Endothelial cell of umbilical vein (primary cell): ENCODE data around the gene WNT9B. TPM values are rescaled to one million over a fixed set of nuclear protein-coding genes. Genes with fewer than 3 reads are reported as not detected.

Experiments
- BruUV-seq: library from RNA; stranded (reverse); fragments of 400-500 nt; replicated peaks from 2 replicates; lab custom pipeline; 2021; lab: Mats Ljungman, UMichigan
- CTCF ChIA-PET: fragments of 300-600, 350-600 bp; sonication (Branson Sonifier 250); formaldehyde crosslinking; loops from one replicate; lab custom pipeline; 2021; ENCODE audit warnings: antibody characterized with exemption, inconsistent platforms; lab: Charles Lee
- POLR2A ChIA-PET: fragments of 300-600, 350-600 bp; sonication (Branson Sonifier 250); formaldehyde crosslinking; loops from one replicate; lab custom pipeline; 2021; ENCODE audit warnings: antibody characterized with exemption, inconsistent platforms; lab: Charles Lee
- DNase-seq: peaks from one replicate; pipeline ENCODE4 v3.0.0-alpha.2; 2011; ENCODE audit warnings: low read depth, low spot score
- FAIRE-seq: peaks from 2 replicates; lab custom pipeline; 2011; peaks lifted over from hg19 to GRCh38; lab: Jason Lieb, UNC
- H2AFZ ChIP-seq: 2 replicates; pipeline ENCODE4 v1.6.0; 2012; ENCODE audit warnings: low read depth, low read length, control low read depth, inconsistent platforms
- H3K27ac ChIP-seq: 2 replicates; pipeline ENCODE4 v1.5.1; 2011; ENCODE audit warnings: low read depth, mild to moderate bottlenecking, control low read depth, low read length, moderate library complexity; ENCODE audit not compliant: insufficient read depth
- H3K27me3 ChIP-seq, 2 experiments: 2 replicates each; pipeline versions ENCODE4 v1.6.0 to v1.6.1; 2011; ENCODE audit warnings: low read length in 2 of 2, mixed read lengths in 1 of 2; ENCODE audit not compliant: control insufficient read depth in 2 of 2, insufficient read depth in 2 of 2
- H3K36me3 ChIP-seq, 2 experiments: 2 replicates in 1 of 2; 3 replicates in 1 of 2; pipeline ENCODE4 v1.5.1; 2011; ENCODE audit warnings: low read length in 2 of 2, mild to moderate bottlenecking in 1 of 2, moderate library complexity in 1 of 2; ENCODE audit not compliant: control insufficient read depth in 2 of 2, insufficient read depth in 2 of 2; ENCODE audit errors: extremely low read depth in 1 of 2
- H3K4me1 ChIP-seq: 3 replicates; pipeline ENCODE4 v1.5.1; 2011; ENCODE audit warnings: mild to moderate bottlenecking, low read length; ENCODE audit not compliant: control insufficient read depth, insufficient read depth; ENCODE audit errors: extremely low read depth
- H3K4me2 ChIP-seq: 2 replicates; pipeline ENCODE4 v1.6.1; 2011; ENCODE audit warnings: low read length, control low read depth, mixed read lengths; ENCODE audit not compliant: insufficient read depth
- H3K4me3 ChIP-seq, 3 experiments: fragments of 200-600 bp in 1 of 3; sonication (generic), shearing (Covaris generic) in 1 of 3; replicated peaks in 1 of 3; 2 replicates each; pipeline ENCODE4 v1.5.1; 2011 to 2016; ENCODE audit warnings: control low read depth in 3 of 3, low read length in 3 of 3, mild to moderate bottlenecking in 2 of 3, inconsistent platforms in 1 of 3, low read depth in 1 of 3, moderate library complexity in 1 of 3; ENCODE audit not compliant: insufficient read depth in 1 of 3
- H3K79me2 ChIP-seq: 2 replicates; pipeline ENCODE4 v1.6.0; 2012; ENCODE audit warnings: low read length, inconsistent platforms; ENCODE audit not compliant: control insufficient read depth, insufficient read depth
- H3K9ac ChIP-seq: replicated peaks from 2 replicates; pipeline ENCODE3; 2011; ENCODE audit warnings: low read length, control low read depth; ENCODE audit not compliant: insufficient read depth; ENCODE audit errors: extremely low read depth
- H3K9me1 ChIP-seq: replicated peaks from 3 replicates; pipeline ENCODE4 v1.6.0; 2011; ENCODE audit warnings: mild to moderate bottlenecking, low read length; ENCODE audit not compliant: control insufficient read depth, insufficient read depth; ENCODE audit errors: extremely low read depth
- H3K9me3 ChIP-seq: replicated peaks from 2 replicates; pipeline ENCODE4 v1.5.1; 2012; ENCODE audit warnings: low read length, inconsistent platforms; ENCODE audit not compliant: control insufficient read depth, insufficient read depth
- H4K20me1 ChIP-seq: replicated peaks from 2 replicates; pipeline ENCODE3; 2011; ENCODE audit warnings: mild to moderate bottlenecking, low read length; ENCODE audit not compliant: control insufficient read depth, insufficient read depth; ENCODE audit errors: extremely low read depth
- CTCF ChIP-seq, 2 donors: IDR thresholded peaks; 1 replicate in 1 of 2; 2 replicates in 1 of 2; pipeline ENCODE4 v1.5.1; 2011; ENCODE audit warnings: low read length in 2 of 2, mild to moderate bottlenecking in 2 of 2, moderate library complexity in 2 of 2, control low read depth in 1 of 2, inconsistent platforms in 1 of 2, low read depth in 1 of 2; ENCODE audit not compliant: insufficient read depth in 1 of 2; ENCODE audit errors: extremely low read depth in 1 of 2
- EZH2 ChIP-seq: IDR thresholded peaks from 2 replicates; pipeline ENCODE4 v1.6.1; 2012; ENCODE audit warnings: borderline replicate concordance, low read depth, mild to moderate bottlenecking, moderate library complexity, low read length, inconsistent platforms; ENCODE audit not compliant: severe bottlenecking
- FOS ChIP-seq: IDR thresholded peaks from 2 replicates; pipeline ENCODE4 v1.6.1; 2011; ENCODE audit warnings: mild to moderate bottlenecking, low read length, moderate library complexity, borderline replicate concordance; ENCODE audit not compliant: insufficient read depth
- GATA2 ChIP-seq: IDR thresholded peaks from 2 replicates; pipeline ENCODE4 v1.7.0; 2011; ENCODE audit warnings: low read depth, mild to moderate bottlenecking, moderate library complexity, mixed read lengths, low read length; ENCODE audit not compliant: insufficient read length, insufficient read depth
- JUN ChIP-seq: IDR thresholded peaks from 2 replicates; pipeline ENCODE4 v1.6.1; 2011; ENCODE audit warnings: borderline replicate concordance, low read depth; ENCODE audit not compliant: insufficient read length, insufficient read depth
- MYC ChIP-seq: IDR thresholded peaks from one replicate; pipeline ENCODE4 v1.6.1; 2011; ENCODE audit warnings: mild to moderate bottlenecking, low read depth, low read length
- POLR2A ChIP-seq: IDR thresholded peaks from 2 replicates; pipeline ENCODE4 v1.6.1; 2012; ENCODE audit warnings: low read depth, mild to moderate bottlenecking, control low read depth, low read length
- POLR2AphosphoS5 ChIP-seq: IDR thresholded peaks from 2 replicates; pipeline ENCODE4 v1.6.1; 2012; ENCODE audit warnings: low read depth, mild to moderate bottlenecking, control low read depth, low read length, moderate library complexity; ENCODE audit not compliant: insufficient read depth
- dilution Hi-C: fragments of 300-500 bp; cut with MboI; formaldehyde crosslinking; loops from one replicate; pipeline ENCODE4 v1.15.0; 2019; ENCODE audit warnings: low sequenced_read_pairs; ENCODE audit not compliant: extremely low pct_ligation_motif_present
- intact Hi-C: fragments of 100-400 bp; cut with micrococcal nuclease; formaldehyde crosslinking; loops from one replicate; pipeline ENCODE4 v1.10.0; 2022
- polyA plus RNA-seq, 4 experiments: library from polyadenylated mRNA; depleted of rRNA in 3 of 4; stranded (reverse) in 3 of 4; unstranded in 1 of 4; fragments of >200 nt; gene quantifications; 2 replicates each; pipeline versions ENCODE4 v1.2.1 to v1.2.3, GENCODE V29; 2011 to 2012; ENCODE audit warnings: missing spikeins in 1 of 4
- total RNA-seq: library from RNA; stranded (reverse); gene quantifications from 2 replicates; pipeline ENCODE4 v1.2.3, GENCODE V29; 2021

The WNT9B gene
- total and polyA plus RNA-seq, 2 donors (not counting 3 experiments of a cell fraction or from before 2014, with no cell fraction given), result not detected

GRCh38 chr17:46817901-46818209, 33.5 kb upstream of the WNT9B start:
- ChIA-PET CTCF (no interaction called here), POLR2A (no interaction called here)
- Histone ChIP-seq H2AFZ (no peak overlapping the region), H3K36me3 (no peaks in the 10 kb centered on the region), H3K27me3 (peaks cover 66 to 72% of the 10 kb centered on the region in 2 experiments), H3K27ac (no peak overlapping the region), H3K4me3 (no peak overlapping the region), H4K20me1 (no peaks in the 10 kb centered on the region), H3K9me1 (no peaks in the 10 kb centered on the region), H3K79me2 (no peaks in the 10 kb centered on the region), H3K4me2 (no peak overlapping the region), H3K4me1 (no peaks in the 10 kb centered on the region), H3K9ac (no peak overlapping the region), H3K9me3 (no peaks in the 10 kb centered on the region)
- no TSS peak for BruUV-seq
- DNase-seq, result no peak
- dilution Hi-C loops, result no loop called here
- intact Hi-C loops, result no loop called here
- no peak for TF ChIP-seq GATA2
- TF ChIP-seq EZH2, result no peak
- TF ChIP-seq POLR2AphosphoS5, result no peak
- TF ChIP-seq FOS, result no peak
- no peak for TF ChIP-seq MYC
- TF ChIP-seq CTCF (IDR thresholded peaks at IDR 0.05; ENCODE audit: extremely low read depth in 1 of 2, insufficient read depth in 1 of 2, low read depth in 1 of 2, low read length in 2 of 2), result no peak
- TF ChIP-seq JUN, result no peak
- TF ChIP-seq POLR2A, result no peak
- FAIRE-seq, result no peak
